OCI-LY3 (cell line): ENCODE results near the gene BMAL1.

ENCODE experiments used
- H2AFZ ChIP-seq: fragments of 200-600, 300-600 bp; shearing (Covaris generic); 2 replicates; pipeline ENCODE4 v1.6.0; 2014; ENCODE audit warnings: antibody characterized with exemption, low read depth, low read length
- H3K27ac ChIP-seq: fragments of 200-600, 300-600 bp; sonication (generic); 2 replicates; pipeline ENCODE4 v1.5.1; 2014; ENCODE audit warnings: mild to moderate bottlenecking, low read length, moderate library complexity, mixed read lengths
- H3K27me3 ChIP-seq: fragments of 200-600, 300-600 bp; sonication (generic); 2 replicates; pipeline ENCODE4 v1.6.1; 2014; ENCODE audit warnings: low read depth, low read length, mixed read lengths
- H3K36me3 ChIP-seq: fragments of 200-600, 300-600 bp; sonication (generic); replicated peaks from 2 replicates; pipeline ENCODE3; 2014; ENCODE audit warnings: low read depth, low read length, mixed read lengths
- H3K4me1 ChIP-seq: fragments of 300-600, 200-600 bp; sonication (generic); 2 replicates; pipeline ENCODE4 v1.6.1; 2014; ENCODE audit warnings: low read length, mixed read lengths
- H3K4me2 ChIP-seq: fragments of 200-600, 300-600 bp; sonication (generic); 2 replicates; pipeline ENCODE4 v1.6.1; 2014; ENCODE audit warnings: low read length, mixed read lengths
- H3K4me3 ChIP-seq: fragments of 300-600, 200-600 bp; sonication (generic); 2 replicates; pipeline ENCODE4 v1.5.1; 2014; ENCODE audit warnings: antibody characterized with exemption, mild to moderate bottlenecking, low read length, moderate library complexity
- H3K79me2 ChIP-seq: fragments of 300-600, 200-600 bp; shearing (Covaris generic); 2 replicates; pipeline ENCODE4 v1.6.1; 2014; ENCODE audit warnings: mild to moderate bottlenecking, low read length, mixed read lengths
- H3K9ac ChIP-seq: fragments of 300-600, 200-600 bp; shearing (Covaris generic); 2 replicates; pipeline ENCODE4 v1.6.0; 2014; ENCODE audit warnings: mild to moderate bottlenecking, low read length, moderate library complexity
- H3K9me3 ChIP-seq: fragments of 200-600, 300-600 bp; shearing (Covaris generic); 2 replicates; pipeline ENCODE4 v1.6.1; 2014; ENCODE audit warnings: low read length, mixed read lengths; ENCODE audit not compliant: insufficient read depth
- H4K20me1 ChIP-seq: fragments of 200-600, 300-600 bp; sonication (generic); 2 replicates; pipeline ENCODE4 v1.6.1; 2016; ENCODE audit warnings: low read length, mixed read lengths; ENCODE audit not compliant: insufficient read depth
- EZH2phosphoT487 ChIP-seq: fragments of 200-600 bp; shearing (Covaris generic); IDR thresholded peaks from 2 replicates; pipeline ENCODE4 v1.6.1; 2018; ENCODE audit warnings: antibody characterized with exemption, mixed run types, low read depth
- TF ChIP-seq, protein P1 (sequence below): fragments of 200-600, 300-600 bp; sonication (generic); IDR thresholded peaks from 2 replicates; pipeline ENCODE4 v1.5.1; 2014; ENCODE audit warnings: antibody characterized with exemption, low read length, low read depth

BMAL1 gene

DNA sequence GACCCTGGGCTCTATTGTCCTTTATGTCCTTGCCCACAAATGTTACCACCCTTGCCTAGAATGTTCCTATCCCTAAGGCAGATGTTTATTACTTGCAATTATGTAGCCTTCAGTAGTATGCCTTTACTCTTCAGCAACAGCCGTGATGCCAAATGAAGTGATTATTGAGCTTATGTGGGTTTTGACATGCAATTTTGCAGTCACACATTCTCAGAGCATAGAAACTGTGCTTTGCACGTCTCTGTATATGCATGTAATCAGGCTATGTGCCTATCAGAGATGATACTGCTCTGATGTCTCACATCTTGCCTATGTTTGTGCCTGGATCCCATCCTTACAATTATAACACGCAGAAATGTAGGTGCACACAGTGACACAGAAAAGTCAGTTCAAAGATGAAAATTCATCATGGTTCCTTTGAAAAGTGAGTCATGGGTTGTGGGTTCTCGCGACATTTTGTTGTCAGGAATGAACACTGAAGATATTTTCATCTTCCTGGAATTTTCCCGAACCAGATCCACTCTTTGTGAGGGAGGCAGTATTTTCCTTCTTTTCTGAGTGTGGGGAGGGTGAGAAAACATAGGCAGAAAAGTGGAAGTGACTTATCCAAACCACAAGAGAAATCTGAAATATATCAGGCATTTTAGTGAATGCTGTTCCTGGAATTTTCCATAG is 81.1 kb downstream of the BMAL1 start:
- Histone ChIP-seq H3K27ac (no peak overlapping the region), H3K9ac (no peak overlapping the region), H3K9me3 (no peaks in the 10 kb centered on the region), H3K36me3 (no peaks in the 10 kb centered on the region), H2AFZ (no peak overlapping the region), H3K79me2 (no peaks in the 10 kb centered on the region), H4K20me1 (no peaks in the 10 kb centered on the region), H3K27me3 (no peaks in the 10 kb centered on the region; the same call in 1 of the 2 replicates), H3K4me1 (no peaks in the 10 kb centered on the region), H3K4me3 (no peak overlapping the region), H3K4me2 (no peak overlapping the region)
- TF ChIP-seq EZH2phosphoT487 = no peak
- TF ChIP-seq, protein P1, sequence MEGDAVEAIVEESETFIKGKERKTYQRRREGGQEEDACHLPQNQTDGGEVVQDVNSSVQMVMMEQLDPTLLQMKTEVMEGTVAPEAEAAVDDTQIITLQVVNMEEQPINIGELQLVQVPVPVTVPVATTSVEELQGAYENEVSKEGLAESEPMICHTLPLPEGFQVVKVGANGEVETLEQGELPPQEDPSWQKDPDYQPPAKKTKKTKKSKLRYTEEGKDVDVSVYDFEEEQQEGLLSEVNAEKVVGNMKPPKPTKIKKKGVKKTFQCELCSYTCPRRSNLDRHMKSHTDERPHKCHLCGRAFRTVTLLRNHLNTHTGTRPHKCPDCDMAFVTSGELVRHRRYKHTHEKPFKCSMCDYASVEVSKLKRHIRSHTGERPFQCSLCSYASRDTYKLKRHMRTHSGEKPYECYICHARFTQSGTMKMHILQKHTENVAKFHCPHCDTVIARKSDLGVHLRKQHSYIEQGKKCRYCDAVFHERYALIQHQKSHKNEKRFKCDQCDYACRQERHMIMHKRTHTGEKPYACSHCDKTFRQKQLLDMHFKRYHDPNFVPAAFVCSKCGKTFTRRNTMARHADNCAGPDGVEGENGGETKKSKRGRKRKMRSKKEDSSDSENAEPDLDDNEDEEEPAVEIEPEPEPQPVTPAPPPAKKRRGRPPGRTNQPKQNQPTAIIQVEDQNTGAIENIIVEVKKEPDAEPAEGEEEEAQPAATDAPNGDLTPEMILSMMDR = no peak

DNA sequence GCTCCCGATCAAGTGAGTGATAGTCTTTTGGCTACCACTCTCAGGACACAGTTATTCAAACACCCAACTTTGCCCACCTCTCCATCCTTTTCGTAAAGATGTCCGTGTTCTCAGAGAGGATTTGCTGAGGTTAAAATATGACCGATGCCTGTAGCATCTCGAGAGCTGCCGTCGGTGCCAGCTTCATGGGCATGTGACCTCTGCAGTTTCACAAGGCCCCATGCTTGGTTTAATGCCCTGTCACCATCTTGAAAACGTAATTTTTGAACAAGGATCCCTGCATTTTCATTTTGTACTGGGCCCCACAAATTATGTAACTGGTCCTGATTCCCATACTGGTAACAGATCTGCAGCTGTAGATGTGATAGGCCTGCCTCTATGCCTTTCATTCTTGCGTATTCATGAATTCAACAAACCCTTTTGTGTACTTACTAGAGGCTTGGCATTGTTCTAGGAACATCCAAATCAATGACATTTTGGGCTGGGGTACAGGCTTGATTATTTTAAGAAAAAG is 85.1 kb downstream of the BMAL1 start:
- Histone ChIP-seq H3K9ac (no peak overlapping the region), H3K79me2 (no peaks in the 10 kb centered on the region), H3K9me3 (no peaks in the 10 kb centered on the region), H3K27me3 (no peaks in the 10 kb centered on the region; the same call in 1 of the 2 replicates), H4K20me1 (no peaks in the 10 kb centered on the region), H3K27ac (no peak overlapping the region), H3K36me3 (no peaks in the 10 kb centered on the region), H3K4me1 (no peaks in the 10 kb centered on the region), H3K4me2 (no peak overlapping the region), H3K4me3 (no peak overlapping the region), H2AFZ (no peak overlapping the region)
- TF ChIP-seq, protein P1 = no peak
- TF ChIP-seq EZH2phosphoT487 = no peak

- Histone ChIP-seq H3K4me2 (no peak overlapping the region), H3K79me2 (no peaks in the 10 kb centered on the region), H2AFZ (no peak overlapping the region), H4K20me1 (no peaks in the 10 kb centered on the region), H3K36me3 (no peaks in the 10 kb centered on the region), H3K27ac (no peak overlapping the region), H3K4me1 (no peaks in the 10 kb centered on the region), H3K27me3 (no peaks in the 10 kb centered on the region), H3K9ac (no peak overlapping the region), H3K4me3 (no peak overlapping the region), H3K9me3 (no peaks in the 10 kb centered on the region)
- TF ChIP-seq EZH2phosphoT487 = no peak
- TF ChIP-seq, protein P1 = no peak
These were observed 86.8 kb downstream of the BMAL1 start for GRCh38 chr11:13364388-13364787.

DNA sequence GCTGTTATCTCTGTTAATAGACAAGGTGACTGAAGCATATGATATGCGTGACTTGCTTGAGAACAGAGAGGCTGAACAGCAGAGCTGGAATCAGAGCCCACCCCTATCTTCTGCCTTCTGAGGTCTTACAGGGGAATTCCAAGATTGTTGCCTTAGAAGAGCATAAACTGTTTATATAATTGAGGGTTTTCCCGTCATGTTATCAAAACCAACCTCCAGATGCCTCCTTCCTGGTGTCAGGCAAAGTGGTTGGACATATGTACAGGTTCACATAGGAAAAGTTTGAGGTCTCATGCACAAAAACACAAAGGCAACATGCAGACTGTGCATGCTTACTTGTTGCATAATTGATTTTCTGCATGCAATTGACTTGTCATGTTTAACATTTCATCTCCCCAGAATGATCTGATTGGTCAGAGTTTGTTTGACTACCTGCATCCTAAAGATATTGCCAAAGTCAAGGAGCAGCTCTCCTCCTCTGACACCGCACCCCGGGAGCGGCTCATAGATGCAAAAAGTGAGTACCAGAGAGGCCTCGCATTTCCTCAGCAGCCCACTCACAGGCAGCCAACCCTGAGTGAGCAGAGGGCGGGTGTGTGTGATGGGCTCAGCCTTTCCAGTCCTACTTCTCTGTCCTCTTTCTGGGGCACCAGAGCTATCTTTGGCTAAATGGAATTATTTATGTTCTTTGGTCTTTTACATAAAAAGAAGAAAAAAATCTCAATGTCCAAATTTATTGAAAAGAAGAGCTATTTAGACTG is 88.9 kb downstream of the BMAL1 start:
- Histone ChIP-seq H3K4me1 (no peaks in the 10 kb centered on the region), H3K4me2 (no peak overlapping the region), H3K27ac (no peak overlapping the region), H3K9ac (no peak overlapping the region), H3K9me3 (no peaks in the 10 kb centered on the region), H3K79me2 (no peaks in the 10 kb centered on the region), H4K20me1 (no peaks in the 10 kb centered on the region), H3K27me3 (no peaks in the 10 kb centered on the region), H3K4me3 (no peak overlapping the region), H3K36me3 (no peaks in the 10 kb centered on the region), H2AFZ (no peak overlapping the region)
- TF ChIP-seq, protein P1 = no peak
